GM19395 (cell line): Measurements from ENCODE around the gene PANX1.
"Not testable (repeated sequence)": the region's sequence is repeated elsewhere in the genome, so short reads cannot be mapped to it uniquely, and the experiment has no call there.

ENCODE experiments used
- ATAC-seq: cut with Tn5 transposase; IDR thresholded peaks from one replicate; pipeline ENCODE4 v1.9.1; 2021; ENCODE audit warnings: mild to moderate bottlenecking, moderate library complexity; ENCODE audit not compliant: unreplicated experiment

Gene PANX1

GRCh38 chr11:94148189-94148588 is 19.5 kb downstream of the PANX1 start:
- ATAC-seq = no peak

GRCh38 chr11:94149431-94150017 is 20.9 kb downstream of the PANX1 start:
- no peak for ATAC-seq

GRCh38 chr11:94150056-94150455 is 21.4 kb downstream of the PANX1 start:
- no peak for ATAC-seq

- no peak for ATAC-seq
These were observed 22.4 kb downstream of the PANX1 start for GRCh38 chr11:94150704-94151685.

GRCh38 chr11:94151903-94152677 is 23.4 kb downstream of the PANX1 start:
- ATAC-seq = peak; percentile 41

GRCh38 chr11:94152678-94153065 is 24.0 kb downstream of the PANX1 start:
- no peak for ATAC-seq

GRCh38 chr11:94153320-94153719 is 24.7 kb downstream of the PANX1 start:
- no peak for ATAC-seq

DNA sequence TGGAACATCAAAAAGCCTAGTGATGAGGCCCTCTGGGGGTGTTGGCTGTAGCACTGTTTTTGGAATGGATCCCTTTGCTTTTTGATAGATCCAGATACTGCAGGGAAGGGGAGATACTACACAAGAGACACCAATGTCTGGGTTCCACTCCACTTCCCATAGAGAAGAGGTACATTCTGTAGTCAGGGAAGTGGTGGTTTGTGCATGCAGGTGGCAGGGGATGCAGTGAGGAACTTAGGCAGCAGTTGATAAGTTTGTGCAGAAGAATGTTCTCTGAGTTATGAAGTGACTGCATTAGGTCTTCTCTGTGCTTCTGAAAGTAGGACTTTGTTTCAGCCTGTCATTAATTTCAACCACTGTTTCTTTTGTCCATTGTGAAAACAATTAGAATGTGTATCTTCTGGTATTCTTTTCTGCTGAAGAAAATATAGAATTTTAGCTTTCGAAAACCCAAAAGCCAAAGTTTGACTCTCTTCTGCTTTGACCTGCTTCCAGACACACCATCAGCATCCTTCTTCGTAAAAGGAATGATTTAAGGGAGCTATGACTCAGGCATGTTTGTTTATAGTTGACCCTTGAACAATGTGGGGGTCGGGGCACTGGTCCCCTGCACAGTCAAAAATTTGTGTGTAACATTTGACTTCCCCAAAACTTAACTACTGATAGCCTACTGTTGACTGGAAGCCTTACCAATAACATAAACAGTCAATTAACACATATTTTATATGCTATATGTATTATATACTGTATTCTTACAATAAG is 25.6 kb downstream of the PANX1 start:
- ATAC-seq = no peak

- not testable (repeated sequence) for ATAC-seq
These were observed 28.7 kb downstream of the PANX1 start for GRCh38 chr11:94157339-94157738.

- no peak for ATAC-seq
These were observed 40.2 kb downstream of the PANX1 start for GRCh38 chr11:94168882-94169281.

- ATAC-seq = no peak
These were observed 40.9 kb downstream of the PANX1 start for GRCh38 chr11:94169516-94169915.

- ATAC-seq = no peak
These were observed 41.4 kb downstream of the PANX1 start for GRCh38 chr11:94169930-94170545.

DNA sequence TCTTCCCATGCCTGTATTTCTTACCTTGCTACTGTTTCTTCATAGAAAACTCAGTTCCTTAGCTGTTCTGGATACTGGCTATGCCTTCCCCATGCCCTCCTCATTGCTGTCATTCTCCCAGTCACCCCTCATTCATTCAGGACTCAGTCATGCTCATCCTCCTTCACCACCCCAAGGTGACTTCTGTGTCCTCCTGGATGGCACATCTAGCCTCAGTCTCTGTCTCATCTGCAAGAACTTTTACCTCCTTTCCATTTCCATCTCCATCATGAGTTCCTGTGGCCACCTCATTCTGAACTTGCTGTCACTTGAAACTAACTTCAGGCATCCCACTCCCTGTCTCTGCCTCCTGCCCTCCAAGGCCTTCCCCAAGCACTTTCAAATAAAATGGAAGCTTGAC is 42.3 kb downstream of the PANX1 start:
- ATAC-seq = no peak

- ATAC-seq = no peak
These were observed 43.2 kb downstream of the PANX1 start for GRCh38 chr11:94171693-94172440.

DNA sequence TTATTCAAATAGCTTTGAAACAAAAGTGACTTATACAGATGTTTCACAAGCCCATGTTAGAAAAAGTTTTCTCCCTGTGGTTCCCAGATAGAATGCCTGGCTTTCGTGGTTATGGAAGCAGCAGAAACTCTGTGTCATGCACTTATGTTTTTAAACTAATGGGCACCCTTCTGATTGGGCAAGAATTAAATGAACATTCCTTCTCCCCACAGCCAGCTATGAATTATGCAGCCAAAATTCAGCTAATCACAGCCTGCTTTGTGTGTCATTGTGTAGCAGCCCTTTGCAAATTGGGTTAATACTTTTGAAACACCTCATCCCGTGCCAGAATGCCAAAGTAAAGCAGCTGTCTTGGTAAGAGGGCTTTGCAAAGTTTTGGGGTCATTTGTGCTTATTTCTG is 46.9 kb downstream of the PANX1 start:
- ATAC-seq = no peak

GRCh38 chr11:94178331-94178730 is 49.7 kb downstream of the PANX1 start:
- ATAC-seq = no peak

DNA sequence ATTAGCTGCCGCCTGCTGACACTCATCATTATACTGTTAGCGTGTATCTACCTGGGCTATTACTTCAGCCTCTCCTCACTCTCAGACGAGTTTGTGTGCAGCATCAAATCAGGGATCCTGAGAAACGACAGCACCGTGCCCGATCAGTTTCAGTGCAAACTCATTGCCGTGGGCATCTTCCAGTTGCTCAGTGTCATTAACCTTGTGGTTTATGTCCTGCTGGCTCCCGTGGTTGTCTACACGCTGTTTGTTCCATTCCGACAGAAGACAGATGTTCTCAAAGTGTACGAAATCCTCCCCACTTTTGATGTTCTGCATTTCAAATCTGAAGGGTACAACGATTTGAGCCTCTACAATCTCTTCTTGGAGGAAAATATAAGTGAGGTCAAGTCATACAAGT is 51.1 kb downstream of the PANX1 start:
- no peak for ATAC-seq

- no peak for ATAC-seq
These were observed 52.9 kb downstream of the PANX1 start for GRCh38 chr11:94181526-94181925.

DNA sequence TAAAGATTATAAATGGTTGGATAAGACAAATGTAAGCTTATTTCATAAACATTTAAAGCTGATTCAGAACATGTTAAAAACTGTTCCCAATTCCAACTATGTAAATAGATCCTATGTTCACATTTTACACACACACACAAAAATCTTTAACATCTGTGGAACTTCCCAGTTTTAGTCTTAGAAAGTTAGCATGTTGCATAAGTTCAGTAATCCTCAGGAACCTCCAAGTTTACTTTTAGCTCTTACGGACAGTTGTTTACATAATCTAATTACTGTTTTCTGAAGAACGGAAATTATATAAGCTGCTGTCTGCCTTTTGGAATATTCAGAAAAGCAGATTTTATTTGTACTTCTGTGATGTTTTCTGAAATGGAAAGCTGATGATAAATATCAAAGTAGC is 53.3 kb downstream of the PANX1 start:
- no peak for ATAC-seq
